ENCODE results near the gene KRT16. TPM values are rescaled to one million over a fixed set of nuclear protein-coding genes. Genes with fewer than 3 reads are reported as not detected.

KRT16 gene
- total and polyA plus RNA-seq, 9 donors = 1.0 TPM; not detected in 8

- no peaks in the 10 kb centered on the region for H3K36me3 ChIP-seq
- DNase-seq = peak in 3 of 5 donors; percentile 37 to 57 (median 44)
- H3K4me1 ChIP-seq (ENCODE audit: insufficient read depth) = peaks cover 4% of the 10 kb centered on the region
- WGBS, 3 donors = 56 to 69% (median 57%) methylated on average over 13 of the region's 13 CpGs
- TF ChIP-seq EP300 (IDR thresholded peaks at IDR 0.05) = no peak
- no peak for TF ChIP-seq CTCF (IDR thresholded peaks at IDR 0.05)
- TF ChIP-seq POLR2A (IDR thresholded peaks at IDR 0.05) = no peak
- no peak overlapping the region for H3K27ac ChIP-seq
- H3K4me3 ChIP-seq = no peak overlapping the region
- no peaks in the 10 kb centered on the region for H3K27me3 ChIP-seq
- intact Hi-C loops (cut with DNase I) = loop anchor here in 1 of 4 donors (10.0 kb wide), 1 partner anchor 247 kb away; no protein-coding TSS in a partner anchor
- no peaks in the 10 kb centered on the region for H3K9me3 ChIP-seq
These were observed 39.3 kb upstream of the KRT16 start for GRCh38 chr17:41651625-41652460.

- no peaks in the 10 kb centered on the region for H3K36me3 ChIP-seq
- no peak for DNase-seq
- H3K27me3 ChIP-seq = no peaks in the 10 kb centered on the region
- peaks cover 4% of the 10 kb centered on the region for H3K4me1 ChIP-seq (ENCODE audit: insufficient read depth)
- H3K9me3 ChIP-seq = no peaks in the 10 kb centered on the region
- H3K27ac ChIP-seq = no peak overlapping the region
- TF ChIP-seq POLR2A (IDR thresholded peaks at IDR 0.05) (no peak), CTCF (IDR thresholded peaks at IDR 0.05) (no peak), EP300 (IDR thresholded peaks at IDR 0.05) (no peak)
- 55 to 63% (median 57%) methylated on average over 9 to 15 of the region's 15 CpGs for WGBS, 3 donors
- H3K4me3 ChIP-seq = no peak overlapping the region
- intact Hi-C loops (cut with DNase I) = loop anchor here in 1 of 4 donors (10.0 kb wide), 1 partner anchor 246 kb away; no protein-coding TSS in a partner anchor
These were observed 38.4 kb upstream of the KRT16 start for GRCh38 chr17:41650794-41651624.

GRCh38 chr17:41649923-41650519 is 37.5 kb upstream of the KRT16 start:
- H3K36me3 ChIP-seq = no peaks in the 10 kb centered on the region
- no peak overlapping the region for H3K4me3 ChIP-seq
- no peak overlapping the region for H3K27ac ChIP-seq
- no peak for DNase-seq
- no peaks in the 10 kb centered on the region for H3K27me3 ChIP-seq
- intact Hi-C loops (cut with DNase I) = loop anchor here (5.0 to 10.0 kb wide), 4 partner anchors 98 to 745 kb away; no protein-coding TSS in a partner anchor
- H3K9me3 ChIP-seq = no peaks in the 10 kb centered on the region
- 93 to 95% (median 93%) methylated on average over 10 of the region's 10 CpGs for WGBS, 3 donors
- peaks cover 4% of the 10 kb centered on the region for H3K4me1 ChIP-seq (ENCODE audit: insufficient read depth)
- TF ChIP-seq EP300 (IDR thresholded peaks at IDR 0.05) (no peak), POLR2A (IDR thresholded peaks at IDR 0.05) (no peak), CTCF (IDR thresholded peaks at IDR 0.05) (no peak)
